GM23338 (cell line): ENCODE data around the gene AGBL4. TPM values are rescaled to one million over a fixed set of nuclear protein-coding genes. Genes with fewer than 3 reads are reported as not detected.

Experiments
- ATAC-seq: fragments of 200-7000 bp; cut with Tn5 transposase; 3 replicates; pipeline ENCODE4 v1.9.1; 2020
- DNase-seq: peaks from one replicate; pipeline ENCODE4 v3.0.0-alpha.2; 2015; ENCODE audit warnings: low spot score
- H2AFZ ChIP-seq: fragments of 200-600 bp; sonication (generic); 2 replicates; pipeline ENCODE4 v1.8.0; 2016; ENCODE audit warnings: antibody characterized with exemption, mild to moderate bottlenecking, moderate library complexity
- H3F3A ChIP-seq: fragments of 200-600 bp; sonication (generic); replicated peaks from 2 replicates; pipeline ENCODE4 v1.8.0; 2017; ENCODE audit warnings: antibody characterized with exemption, mixed run types, low read depth
- H3K27ac ChIP-seq: fragments of 200-600 bp; sonication (generic); 2 replicates; pipeline ENCODE4 v1.6.1; 2016; ENCODE audit warnings: low read depth
- H3K27me3 ChIP-seq: fragments of 200-600 bp; sonication (generic); 2 replicates; pipeline ENCODE4 v1.8.0; 2016; ENCODE audit warnings: mild to moderate bottlenecking, mixed run types, moderate library complexity; ENCODE audit not compliant: insufficient read depth
- H3K36me3 ChIP-seq: fragments of 200-600 bp; sonication (generic); 2 replicates; pipeline ENCODE4 v1.8.0; 2016; ENCODE audit warnings: mild to moderate bottlenecking; ENCODE audit not compliant: insufficient read depth
- H3K4me1 ChIP-seq: fragments of 200-600 bp; sonication (generic); 2 replicates; pipeline ENCODE4 v1.8.0; 2016; ENCODE audit warnings: mild to moderate bottlenecking, moderate library complexity; ENCODE audit not compliant: insufficient read depth
- H3K4me2 ChIP-seq: fragments of 200-600 bp; sonication (generic); 2 replicates; pipeline ENCODE4 v1.7.1; 2017; ENCODE audit warnings: mixed run types
- H3K4me3 ChIP-seq: fragments of 200-600 bp; sonication (generic); 2 replicates; pipeline ENCODE4 v1.6.1; 2016; ENCODE audit warnings: mixed run types
- H3K79me2 ChIP-seq: fragments of 200-600 bp; sonication (generic); replicated peaks from 2 replicates; pipeline ENCODE4 v1.8.0; 2017; ENCODE audit warnings: mild to moderate bottlenecking; ENCODE audit not compliant: insufficient read depth
- H3K9me2 ChIP-seq: fragments of 200-600 bp; sonication (generic); 2 replicates; pipeline ENCODE4 v1.8.0; 2017; ENCODE audit not compliant: insufficient read depth
- H4K20me1 ChIP-seq: fragments of 200-600 bp; sonication (generic); replicated peaks from 2 replicates; pipeline ENCODE4 v1.8.0; 2017; ENCODE audit warnings: mild to moderate bottlenecking; ENCODE audit not compliant: insufficient read depth
- H3K27ac Mint-ChIP-seq: 2 replicates; pipeline ENCODE4 v1.8.0; 2020; ENCODE audit warnings: inconsistent platforms, mild to moderate bottlenecking, moderate library complexity, mixed read lengths
- H3K27me3 Mint-ChIP-seq: 3 replicates; pipeline ENCODE4 v1.8.0; 2022; ENCODE audit warnings: low read depth, mild to moderate bottlenecking, moderate library complexity, mixed read lengths, inconsistent platforms; ENCODE audit not compliant: insufficient read depth, poor library complexity
- H3K36me3 Mint-ChIP-seq: 3 replicates; pipeline ENCODE4 v1.8.0; 2021; ENCODE audit warnings: low read depth, mild to moderate bottlenecking, inconsistent platforms, moderate library complexity, mixed read lengths
- H3K4me1 Mint-ChIP-seq: 3 replicates; pipeline ENCODE4 v1.8.0; 2020; ENCODE audit warnings: mild to moderate bottlenecking, inconsistent platforms, mixed read lengths
- H3K4me3 Mint-ChIP-seq: 3 replicates; pipeline ENCODE4 v1.8.0; 2021; ENCODE audit warnings: moderate library complexity, mild to moderate bottlenecking, inconsistent platforms, mixed read lengths
- H3K9me3 Mint-ChIP-seq: 3 replicates; pipeline ENCODE4 v1.8.0; 2020; ENCODE audit warnings: moderate library complexity, mild to moderate bottlenecking, inconsistent platforms, mixed read lengths
- CTCF ChIP-seq, 2 experiments: fragments of 200-600 bp in 1 of 2; sonication (generic) in 1 of 2; conservative IDR thresholded peaks; 2 replicates each; pipeline versions ENCODE4 v1.5.1 to v1.6.1; 2016 to 2017; ENCODE audit warnings: antibody characterized with exemption in 2 of 2, low read depth in 2 of 2, mild to moderate bottlenecking in 2 of 2, moderate library complexity in 1 of 2
- ETS1 ChIP-seq: IDR thresholded peaks from 2 replicates; pipeline ENCODE4 v1.6.1; 2016; ENCODE audit warnings: antibody characterized with exemption
- EZH2 ChIP-seq: fragments of 200-600 bp; sonication (generic); IDR thresholded peaks from one replicate; pipeline ENCODE4 v1.8.0; 2017; ENCODE audit warnings: antibody characterized with exemption, mild to moderate bottlenecking, low read depth; ENCODE audit not compliant: unreplicated experiment
- JUNB ChIP-seq: IDR thresholded peaks from one replicate; pipeline ENCODE4 v1.6.1; 2016; ENCODE audit warnings: antibody characterized with exemption; ENCODE audit not compliant: unreplicated experiment
- NANOG ChIP-seq: IDR thresholded peaks from 2 replicates; pipeline ENCODE4 v1.6.1; 2016; ENCODE audit warnings: antibody characterized with exemption, borderline replicate concordance
- REST ChIP-seq: IDR thresholded peaks from one replicate; pipeline ENCODE4 v1.6.1; 2018; ENCODE audit warnings: antibody characterized with exemption; ENCODE audit not compliant: unreplicated experiment
- STAT1 ChIP-seq: IDR thresholded peaks from one replicate; pipeline ENCODE4 v1.6.1; 2016; ENCODE audit warnings: antibody characterized with exemption; ENCODE audit not compliant: unreplicated experiment
- ZNF114 ChIP-seq: fragments of 250-450 bp; sonication (Bioruptor Pico); IDR thresholded peaks from 2 replicates; pipeline ENCODE4 v1.5.0; 2020; ENCODE audit warnings: mild to moderate bottlenecking, moderate library complexity
- ZNF331 ChIP-seq: fragments of 250-450 bp; sonication (Bioruptor Pico); IDR thresholded peaks from 2 replicates; pipeline ENCODE4 v1.5.0; 2020; ENCODE audit warnings: low read depth, mild to moderate bottlenecking, moderate library complexity
- ZNF462 ChIP-seq: fragments of 250-450 bp; sonication (Bioruptor Pico); IDR thresholded peaks from 2 replicates; pipeline ENCODE4 v1.5.0; 2020; ENCODE audit warnings: mild to moderate bottlenecking, moderate library complexity
- polyA plus RNA-seq: library from polyadenylated mRNA; unstranded; fragments of >200 nt; fragmentation: Nextera tagmentation; extraction: Ambion mirVana; gene quantifications from 2 replicates; pipeline ENCODE4 v1.2.1, GENCODE V29; 2016
- total RNA-seq: library from RNA; depleted of rRNA; stranded (reverse); fragments of >200 nt; shearing (Covaris generic); gene quantifications from 2 replicates; pipeline ENCODE4 v1.2.3, GENCODE V29; 2014

The AGBL4 gene
- total and polyA plus RNA-seq, 2 experiments from 2014 or later, result 0.91 to 1.5 TPM

- TF ChIP-seq CTCF (conservative IDR thresholded peaks at IDR 0.05; ENCODE audit: low read depth in 2 of 2), result no peak
- TF ChIP-seq STAT1, result no peak
- TF ChIP-seq ZNF114 (CRISPR knock-in tag), result no peak
- TF ChIP-seq ZNF331 (CRISPR knock-in tag), result no peak
- no peak for TF ChIP-seq EZH2
- TF ChIP-seq REST, result no peak
- no peak for TF ChIP-seq NANOG
- TF ChIP-seq JUNB, result no peak
These were observed 726.0 kb downstream of the AGBL4 start (continued) for GRCh38 chr1:49297783-49298182.

- DNase-seq (no peak), ATAC-seq (no peak)
- Mint-ChIP-seq H3K4me1 (no peaks in the 10 kb centered on the region), H3K36me3 (peaks cover 9% of the 10 kb centered on the region; the same call in 2 of the 3 replicates), H3K27ac (no peak overlapping the region), H3K9me3 (peaks cover 86% of the 10 kb centered on the region), H3K4me3 (no peak overlapping the region), H3K27me3 (peaks cover 1% of the 10 kb centered on the region)
- no peaks in the 10 kb centered on the region for H3K79me2 ChIP-seq
- no peaks in the 10 kb centered on the region for H3K27me3 ChIP-seq
- H3K4me3 ChIP-seq, result no peak overlapping the region
- H3K4me1 ChIP-seq, result no peaks in the 10 kb centered on the region
- H3K27ac ChIP-seq, result no peak overlapping the region
- H2AFZ ChIP-seq, result no peak overlapping the region
- H3F3A ChIP-seq, result no peaks in the 10 kb centered on the region
- 0 out of 2 replicates have a peak, but pooled peaks cover 7% of the 10 kb centered on the region for H3K9me2 ChIP-seq
- no peak overlapping the region for H3K4me2 ChIP-seq
- no peaks in the 10 kb centered on the region for H4K20me1 ChIP-seq
- peaks cover 4% of the 10 kb centered on the region; the same call in 1 of the 2 replicates for H3K36me3 ChIP-seq
- TF ChIP-seq ZNF462 (CRISPR knock-in tag) (no peak), JUNB (no peak), ETS1 (no peak), NANOG (no peak)
These were observed 729.2 kb downstream of the AGBL4 start for GRCh38 chr1:49294539-49294938.
